Activated CD4-positive, alpha-beta T cell treated with anti-CD3 and anti-CD28 coated beads, Interleukin-2, amount 50 U/mL, for 24 hours (primary cell): ENCODE measurements around the gene FHL2.

Source experiments
- DNase-seq, 2 donors: peaks; one replicate each; pipeline ENCODE4 v3.0.0-alpha.2; 2020; ENCODE audit warnings: low read depth in 1 of 2, low spot score in 1 of 2

Gene FHL2

DNA sequence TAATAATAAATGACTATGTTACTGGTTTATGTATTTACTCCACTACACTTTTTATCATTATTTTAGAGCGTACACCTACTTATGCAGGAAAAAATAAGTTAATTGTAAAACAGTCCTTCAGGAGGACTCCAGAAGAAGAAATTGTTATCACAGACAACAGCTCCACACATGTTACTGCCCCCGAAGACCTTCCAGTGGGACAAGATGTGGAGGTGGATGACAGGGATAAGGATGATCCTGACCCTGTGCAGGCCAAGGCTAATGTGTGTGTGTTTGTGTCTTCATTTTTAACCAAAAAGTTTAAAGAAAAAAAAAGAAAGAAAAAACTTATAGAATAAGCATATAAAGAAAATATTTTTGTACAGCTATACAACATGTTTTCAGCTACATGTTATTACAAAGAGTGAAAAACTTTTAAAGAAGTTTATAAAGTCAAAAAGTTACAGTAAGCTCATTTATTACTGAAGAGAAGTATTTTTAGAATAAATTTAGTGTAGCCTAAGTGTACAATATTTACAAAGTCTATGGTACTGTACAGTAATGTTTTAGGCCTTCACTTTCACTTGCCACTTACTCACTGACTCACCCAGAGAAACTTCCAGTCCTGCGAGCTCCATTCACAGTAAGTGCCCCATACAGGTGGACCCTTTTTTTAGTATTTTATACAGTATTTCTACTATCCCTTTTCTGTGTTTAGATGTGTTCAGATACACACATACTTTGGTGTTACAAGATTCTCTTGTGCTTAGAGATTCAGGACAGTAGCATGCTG lies 76.8 kb downstream of the FHL2 start:
- DNase-seq: no peak

DNA sequence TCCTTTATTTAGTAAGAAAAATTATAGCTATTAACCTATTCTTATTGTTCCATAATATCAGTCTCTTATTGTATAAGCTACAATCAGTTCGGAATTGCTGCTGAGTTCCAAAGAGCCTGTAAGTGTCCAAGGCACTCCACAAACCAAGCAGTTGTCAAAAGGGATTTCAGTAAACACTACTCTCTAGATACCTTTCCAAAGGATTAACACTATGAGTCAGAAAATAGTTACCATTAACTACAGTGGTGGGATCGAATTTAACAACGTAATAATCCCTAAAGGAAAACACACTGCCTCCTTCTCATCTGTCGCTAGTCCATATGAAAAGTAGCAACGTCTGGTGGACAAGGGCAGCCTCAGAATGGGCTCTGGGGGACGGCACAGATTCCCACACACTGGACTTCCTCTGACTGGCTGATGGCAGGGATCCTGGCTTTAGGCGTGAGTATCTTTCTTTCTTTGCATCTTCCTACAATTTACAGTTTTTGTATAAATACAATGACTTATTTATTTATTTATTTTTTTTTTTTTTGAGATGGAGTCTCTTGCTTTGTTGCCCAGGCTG lies 78.1 kb downstream of the FHL2 start:
- DNase-seq: no peak

DNA sequence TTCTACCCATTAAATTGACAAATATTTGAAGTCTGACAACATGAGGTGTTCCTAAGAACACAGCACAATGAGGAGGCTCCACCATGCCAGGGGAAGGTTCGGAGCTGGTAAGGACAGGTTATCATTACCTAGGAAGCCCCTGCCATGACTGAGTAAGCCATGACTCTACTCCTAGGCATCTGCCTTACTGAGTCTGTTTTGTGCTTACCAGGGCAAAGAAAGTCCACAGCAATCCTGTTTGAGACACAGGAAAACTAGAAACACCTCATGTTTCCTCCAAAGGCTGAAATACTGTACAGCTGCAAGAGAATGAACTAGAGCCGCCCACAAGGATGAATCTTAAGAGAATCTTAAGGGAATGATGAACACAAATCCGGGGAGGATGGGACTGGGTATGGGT lies 80.9 kb downstream of the FHL2 start:
- DNase-seq: no peak

DNA sequence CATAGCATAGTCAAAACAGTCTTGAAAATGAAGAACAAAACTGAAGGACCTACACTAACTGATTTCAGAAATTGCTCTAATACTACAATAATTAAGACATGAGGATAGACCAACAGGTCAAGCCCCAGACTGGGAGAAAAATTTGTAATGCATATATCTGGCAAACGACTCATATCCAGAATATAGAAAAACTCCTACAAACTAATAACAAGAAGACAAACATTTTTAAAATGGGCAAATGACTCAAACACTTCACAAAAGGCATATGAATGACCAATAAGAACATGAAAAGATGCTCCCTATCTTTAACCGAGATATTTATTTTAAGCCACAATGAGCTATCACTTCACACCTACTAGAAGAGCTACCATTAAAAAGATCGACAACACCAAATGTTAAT lies 83.5 kb downstream of the FHL2 start:
- DNase-seq: no peak

DNA sequence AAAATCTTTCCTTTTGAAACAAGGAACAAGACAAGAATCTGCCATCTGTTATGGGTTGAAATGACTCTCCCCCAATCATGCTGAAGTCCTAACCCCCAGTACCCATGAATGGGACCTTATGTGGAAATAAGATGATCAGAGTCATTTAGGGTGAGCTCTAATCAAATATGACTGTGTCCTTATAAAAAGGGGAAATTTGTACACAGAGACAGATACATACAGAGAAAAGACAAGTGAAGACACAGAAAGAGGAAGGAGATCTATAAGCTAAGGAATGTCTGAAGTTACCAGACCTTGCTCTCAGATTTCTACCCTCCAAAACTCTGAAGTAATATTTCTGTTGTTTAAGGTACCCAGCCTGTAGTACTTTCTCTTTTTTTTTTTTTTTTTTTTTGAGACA lies 85.0 kb downstream of the FHL2 start:
- DNase-seq: no peak
